Tibial nerve (tissue), 4 donors: ENCODE results near the gene CD68.

Experiments
- EP300 ChIP-seq, 2 donors: sonication (generic); formaldehyde crosslinking; IDR thresholded peaks; one replicate each; pipeline ENCODE4 v1.6.1; 2017; ENCODE audit warnings: antibody characterized with exemption in 2 of 2, mild to moderate bottlenecking in 1 of 2
- POLR2A ChIP-seq, 2 donors: fragments of 450-650 bp; IDR thresholded peaks; one replicate each; pipeline ENCODE4 v1.6.1; 2017; ENCODE audit warnings: antibody characterized with exemption in 2 of 2, mild to moderate bottlenecking in 2 of 2, moderate library complexity in 2 of 2
- TF ChIP-seq, protein P1 (sequence below), 5 experiments: fragments of 200-600 bp in 3 of 5; fragments of 450-650 bp in 2 of 5; sonication (generic) in 3 of 5; IDR thresholded peaks; one replicate each; pipeline ENCODE4 v1.5.1; 2016 to 2019; ENCODE audit warnings: antibody characterized with exemption in 5 of 5, mild to moderate bottlenecking in 3 of 5, moderate library complexity in 2 of 5

DNA sequence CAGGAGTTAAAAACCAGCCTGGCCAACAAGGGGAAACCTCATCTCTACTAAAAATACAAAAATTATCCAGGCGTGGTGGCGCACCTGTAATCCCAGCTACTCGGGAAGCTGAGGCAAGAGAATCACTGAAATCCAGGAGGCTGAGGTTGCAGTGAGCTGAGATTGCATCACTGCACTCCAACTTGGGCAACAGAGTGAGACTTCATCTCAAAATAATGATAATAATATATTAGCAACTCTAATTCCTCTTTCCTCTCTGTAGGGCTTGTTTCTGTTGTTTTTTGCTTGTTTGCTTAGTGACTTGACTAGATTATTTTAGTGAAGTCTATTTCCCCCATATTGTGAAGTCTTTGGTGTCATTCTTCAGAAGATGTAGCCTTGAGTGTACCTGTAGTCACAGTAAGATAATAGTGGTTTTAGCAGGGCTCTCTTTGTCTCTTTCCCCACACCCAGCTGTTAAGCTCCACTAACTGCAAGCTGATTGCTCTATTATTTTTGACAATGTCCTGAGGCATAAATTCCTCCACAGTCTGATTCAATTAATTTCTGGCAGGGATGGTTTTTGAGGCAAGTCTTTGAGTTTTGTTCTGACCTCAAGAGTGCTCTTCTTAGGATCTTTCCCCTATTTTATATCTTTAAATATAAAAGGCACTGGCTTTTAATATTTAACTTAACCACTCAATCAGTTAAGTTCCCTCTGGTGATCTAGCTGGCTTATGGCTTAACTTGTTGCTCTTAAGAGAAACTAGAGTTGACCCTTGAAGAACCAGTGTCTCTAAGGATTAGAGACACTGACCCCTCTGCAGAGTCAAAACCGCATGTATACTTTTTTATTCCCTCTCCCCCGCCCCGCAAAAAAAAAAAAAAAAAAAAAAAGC is 49.2 kb upstream of the CD68 start:
- TF ChIP-seq, protein P1, sequence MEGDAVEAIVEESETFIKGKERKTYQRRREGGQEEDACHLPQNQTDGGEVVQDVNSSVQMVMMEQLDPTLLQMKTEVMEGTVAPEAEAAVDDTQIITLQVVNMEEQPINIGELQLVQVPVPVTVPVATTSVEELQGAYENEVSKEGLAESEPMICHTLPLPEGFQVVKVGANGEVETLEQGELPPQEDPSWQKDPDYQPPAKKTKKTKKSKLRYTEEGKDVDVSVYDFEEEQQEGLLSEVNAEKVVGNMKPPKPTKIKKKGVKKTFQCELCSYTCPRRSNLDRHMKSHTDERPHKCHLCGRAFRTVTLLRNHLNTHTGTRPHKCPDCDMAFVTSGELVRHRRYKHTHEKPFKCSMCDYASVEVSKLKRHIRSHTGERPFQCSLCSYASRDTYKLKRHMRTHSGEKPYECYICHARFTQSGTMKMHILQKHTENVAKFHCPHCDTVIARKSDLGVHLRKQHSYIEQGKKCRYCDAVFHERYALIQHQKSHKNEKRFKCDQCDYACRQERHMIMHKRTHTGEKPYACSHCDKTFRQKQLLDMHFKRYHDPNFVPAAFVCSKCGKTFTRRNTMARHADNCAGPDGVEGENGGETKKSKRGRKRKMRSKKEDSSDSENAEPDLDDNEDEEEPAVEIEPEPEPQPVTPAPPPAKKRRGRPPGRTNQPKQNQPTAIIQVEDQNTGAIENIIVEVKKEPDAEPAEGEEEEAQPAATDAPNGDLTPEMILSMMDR (IDR thresholded peaks at IDR 0.05), result no peak
- TF ChIP-seq POLR2A (IDR thresholded peaks at IDR 0.05), result no peak
- no peak for TF ChIP-seq EP300 (IDR thresholded peaks at IDR 0.05)
